GM12864 (cell line): Measurements from ENCODE around the gene SEC24D.

Experiments
- DNase-seq: peaks from one replicate; pipeline ENCODE4 v3.0.0-alpha.2; 2011; ENCODE audit warnings: low read depth
- H3K4me3 ChIP-seq: 2 replicates; pipeline ENCODE4 v1.5.1; 2011; ENCODE audit warnings: mild to moderate bottlenecking, low read depth, low read length, control low read depth
- CTCF ChIP-seq: IDR thresholded peaks from 2 replicates; pipeline ENCODE4 v1.5.1; 2011; ENCODE audit warnings: low read depth, mild to moderate bottlenecking, moderate library complexity, low read length, control low read depth, inconsistent platforms; ENCODE audit errors: missing control alignments

Gene SEC24D

DNA sequence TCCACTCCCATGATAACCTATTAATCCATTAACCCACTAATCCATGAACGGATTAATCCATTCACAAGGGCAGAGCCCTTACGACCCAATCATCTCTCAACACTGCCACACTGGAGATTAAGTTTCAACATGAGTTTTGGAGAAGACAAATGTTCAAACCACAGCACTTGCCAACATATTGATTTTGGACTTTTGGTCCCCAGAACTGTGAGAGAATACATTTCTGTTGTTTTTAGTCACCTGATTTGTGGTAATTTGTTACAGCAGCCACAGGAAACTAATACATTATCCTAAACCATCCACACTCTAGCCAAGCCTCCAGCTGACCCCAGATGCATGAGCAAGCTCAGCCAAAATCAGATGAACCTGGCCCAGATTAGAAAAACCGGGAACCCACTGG is 22.4 kb downstream of the SEC24D start:
- no peak for TF ChIP-seq CTCF
- no peak for DNase-seq
- H3K4me3 ChIP-seq = no peak overlapping the region

- no peak for TF ChIP-seq CTCF
- H3K4me3 ChIP-seq = no peak overlapping the region
- no peak for DNase-seq
These were observed 24.1 kb downstream of the SEC24D start for GRCh38 chr4:118811832-118812231.

- no peak for DNase-seq
- TF ChIP-seq CTCF = no peak
- H3K4me3 ChIP-seq = no peak overlapping the region
These were observed 24.7 kb downstream of the SEC24D start for GRCh38 chr4:118810991-118811764.

- no peak overlapping the region for H3K4me3 ChIP-seq
- TF ChIP-seq CTCF = no peak
- DNase-seq = no peak
These were observed 28.3 kb downstream of the SEC24D start for GRCh38 chr4:118807659-118808058.

- H3K4me3 ChIP-seq = no peak overlapping the region
- DNase-seq = no peak
- TF ChIP-seq CTCF = no peak
These were observed 32.7 kb downstream of the SEC24D start for GRCh38 chr4:118803253-118803652.

DNA sequence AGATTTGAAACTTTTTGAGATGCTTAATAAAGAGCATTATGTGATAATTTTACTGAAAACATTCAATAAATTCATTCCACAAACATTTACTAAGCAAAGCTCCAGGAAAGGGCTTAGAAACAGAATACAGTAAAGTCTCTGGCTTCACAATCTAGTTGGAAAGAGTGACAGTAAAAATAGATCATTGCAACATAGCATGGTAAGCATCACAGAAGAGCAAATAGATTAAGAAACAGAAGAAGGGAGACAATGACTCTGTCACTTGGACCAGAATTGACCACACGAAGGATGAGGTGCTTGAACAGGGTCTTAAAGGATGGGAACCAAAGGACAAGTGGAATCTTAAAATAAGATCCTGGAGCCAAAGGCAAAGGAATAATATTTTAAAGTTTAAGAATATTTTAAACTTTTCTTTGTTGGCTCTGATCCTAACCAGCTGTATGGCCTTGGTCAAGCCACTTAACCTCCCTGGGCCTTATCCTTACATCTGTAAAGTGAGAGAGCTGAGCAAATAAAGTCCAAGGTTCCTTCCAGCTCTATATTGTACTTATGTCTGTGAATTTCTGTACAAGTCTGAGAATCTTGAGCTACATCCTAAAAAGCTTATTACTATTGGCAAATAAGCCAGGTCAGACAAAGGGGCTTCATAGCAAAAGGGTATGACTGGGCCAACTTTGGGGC is 33.9 kb downstream of the SEC24D start:
- no peak for TF ChIP-seq CTCF
- no peak overlapping the region for H3K4me3 ChIP-seq
- DNase-seq = no peak
